ENCODE results near the gene OOSP3.

DNA sequence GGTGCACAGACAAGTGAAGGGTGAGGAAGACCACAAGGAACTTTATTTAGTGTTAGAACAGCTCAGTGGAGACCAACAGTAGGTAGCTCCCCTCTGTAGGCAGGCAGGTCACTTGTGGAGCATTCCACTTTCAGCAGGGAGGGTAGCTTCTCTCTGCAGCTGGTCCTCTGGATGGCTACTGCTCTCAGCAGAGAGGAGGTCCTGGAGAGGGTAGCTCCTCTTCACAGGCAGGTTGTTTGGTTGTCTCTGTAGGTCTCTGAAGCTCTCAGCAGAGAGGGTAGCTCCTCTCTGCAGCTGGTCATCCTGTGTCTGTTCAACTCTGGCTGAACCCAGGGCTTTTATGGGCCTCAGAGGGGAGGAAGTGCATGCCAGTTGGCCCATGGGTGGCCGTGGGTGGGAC lies 53.1 kb downstream of the OOSP3 start:
- no peak for TF ChIP-seq POLR2AphosphoS5 (IDR thresholded peaks at IDR 0.05)
- TF ChIP-seq, protein P1, sequence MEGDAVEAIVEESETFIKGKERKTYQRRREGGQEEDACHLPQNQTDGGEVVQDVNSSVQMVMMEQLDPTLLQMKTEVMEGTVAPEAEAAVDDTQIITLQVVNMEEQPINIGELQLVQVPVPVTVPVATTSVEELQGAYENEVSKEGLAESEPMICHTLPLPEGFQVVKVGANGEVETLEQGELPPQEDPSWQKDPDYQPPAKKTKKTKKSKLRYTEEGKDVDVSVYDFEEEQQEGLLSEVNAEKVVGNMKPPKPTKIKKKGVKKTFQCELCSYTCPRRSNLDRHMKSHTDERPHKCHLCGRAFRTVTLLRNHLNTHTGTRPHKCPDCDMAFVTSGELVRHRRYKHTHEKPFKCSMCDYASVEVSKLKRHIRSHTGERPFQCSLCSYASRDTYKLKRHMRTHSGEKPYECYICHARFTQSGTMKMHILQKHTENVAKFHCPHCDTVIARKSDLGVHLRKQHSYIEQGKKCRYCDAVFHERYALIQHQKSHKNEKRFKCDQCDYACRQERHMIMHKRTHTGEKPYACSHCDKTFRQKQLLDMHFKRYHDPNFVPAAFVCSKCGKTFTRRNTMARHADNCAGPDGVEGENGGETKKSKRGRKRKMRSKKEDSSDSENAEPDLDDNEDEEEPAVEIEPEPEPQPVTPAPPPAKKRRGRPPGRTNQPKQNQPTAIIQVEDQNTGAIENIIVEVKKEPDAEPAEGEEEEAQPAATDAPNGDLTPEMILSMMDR (IDR thresholded peaks at IDR 0.05): no peak

Data from esophagus muscularis mucosa (tissue), 3 donors.